ENCODE data around the gene RAD51B. TPM values are rescaled to one million over a fixed set of nuclear protein-coding genes. Genes with fewer than 3 reads are reported as not detected.

RAD51B gene
- total and polyA plus RNA-seq, 4 donors: 2.8 to 39.6 (median 13.3) TPM; not detected in 1

GRCh38 chr14:68471029-68471963, 651.7 kb downstream of the RAD51B start:
- WGBS, 2 donors: 94% methylated on average over 12 of the region's 12 CpGs
- H3K36me3 ChIP-seq (ENCODE audit: control insufficient read depth in 1 of 2, insufficient read depth in 2 of 2, low read length in 1 of 2): no peaks in the 10 kb centered on the region
- peaks cover 1% of the 10 kb centered on the region for H3K9me3 ChIP-seq (ENCODE audit: control insufficient read depth, low read length)
- no peak overlapping the region for H3K4me3 ChIP-seq (ENCODE audit: low read length in 2 of 2)
- no peak for DNase-seq
- intact Hi-C loops (cut with DNase I): no loop called here
- no peaks in the 10 kb centered on the region for H3K27me3 ChIP-seq (ENCODE audit: control insufficient read depth in 1 of 2, insufficient read depth in 2 of 2, low read length in 1 of 2)
- no peak overlapping the region for H3K27ac ChIP-seq (ENCODE audit: low read depth in 1 of 2, low read length in 2 of 2)
- peaks cover 2 to 4% of the 10 kb centered on the region in 2 donors for H3K4me1 ChIP-seq (ENCODE audit: control insufficient read depth in 1 of 2, insufficient read depth in 2 of 2, low read length in 2 of 2)
- ATAC-seq (ENCODE audit: low FRiP score): no peak

DNA sequence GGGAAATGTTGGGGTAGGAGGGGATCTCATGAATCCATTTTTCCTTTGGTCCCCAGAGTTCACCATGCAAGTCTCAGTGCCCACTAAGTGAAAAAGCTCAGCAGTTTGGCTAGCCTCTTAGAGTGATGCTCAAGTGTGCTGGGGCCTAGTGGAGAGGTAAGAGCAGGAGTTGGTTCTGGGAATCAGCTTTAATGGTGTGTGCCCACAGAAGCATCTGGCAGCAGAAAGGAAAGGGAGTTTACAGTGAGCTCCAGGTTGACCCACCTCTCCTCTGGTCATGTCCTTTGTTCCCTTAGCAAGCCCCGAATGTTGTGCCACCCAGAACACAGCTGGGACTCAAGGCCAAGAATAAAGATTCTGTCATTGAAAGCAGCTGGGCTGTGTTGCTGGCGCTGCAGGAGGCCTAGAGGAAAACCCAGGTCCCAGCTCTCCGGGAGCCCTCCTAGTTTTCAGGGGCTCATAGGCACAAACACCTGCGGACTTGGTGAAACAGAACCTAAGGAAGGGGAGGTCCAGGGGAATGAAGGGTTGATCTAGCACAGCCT, 652.5 kb downstream of the RAD51B start:
- no peak for ATAC-seq (ENCODE audit: low FRiP score)
- intact Hi-C loops (cut with DNase I): no loop called here
- H3K9me3 ChIP-seq (ENCODE audit: control insufficient read depth, low read length): peaks cover 1% of the 10 kb centered on the region
- no peaks in the 10 kb centered on the region for H3K36me3 ChIP-seq (ENCODE audit: control insufficient read depth in 1 of 2, insufficient read depth in 2 of 2, low read length in 1 of 2)
- H3K27me3 ChIP-seq (ENCODE audit: control insufficient read depth in 1 of 2, insufficient read depth in 2 of 2, low read length in 1 of 2): no peaks in the 10 kb centered on the region
- WGBS, 2 donors: 88 to 89% methylated on average over 4 of the region's 4 CpGs
- H3K4me3 ChIP-seq (ENCODE audit: low read length in 2 of 2): no peak overlapping the region
- H3K4me1 ChIP-seq (ENCODE audit: control insufficient read depth in 1 of 2, insufficient read depth in 2 of 2, low read length in 2 of 2): no peaks in the 10 kb centered on the region
- DNase-seq: no peak
- H3K27ac ChIP-seq (ENCODE audit: low read depth in 1 of 2, low read length in 2 of 2): no peak overlapping the region

- intact Hi-C loops (cut with DNase I): no loop called here
- H3K4me3 ChIP-seq (ENCODE audit: low read length in 2 of 2): no peak overlapping the region
- H3K9me3 ChIP-seq (ENCODE audit: control insufficient read depth, low read length): peaks cover 1% of the 10 kb centered on the region
- H3K27me3 ChIP-seq (ENCODE audit: control insufficient read depth in 1 of 2, insufficient read depth in 2 of 2, low read length in 1 of 2): no peaks in the 10 kb centered on the region
- H3K36me3 ChIP-seq (ENCODE audit: control insufficient read depth in 1 of 2, insufficient read depth in 2 of 2, low read length in 1 of 2): no peaks in the 10 kb centered on the region
- DNase-seq (no peak), ATAC-seq (ENCODE audit: low FRiP score) (no peak)
- H3K4me1 ChIP-seq (ENCODE audit: control insufficient read depth in 1 of 2, insufficient read depth in 2 of 2, low read length in 2 of 2): no peaks in the 10 kb centered on the region
- H3K27ac ChIP-seq (ENCODE audit: low read depth in 1 of 2, low read length in 2 of 2): no peak overlapping the region
- WGBS, 2 donors: 87 to 91% methylated on average over 4 of the region's 4 CpGs
Measured at GRCh38 chr14:68473069-68473468, 653.5 kb downstream of the RAD51B start.

- H3K9me3 ChIP-seq (ENCODE audit: control insufficient read depth, low read length): peaks cover 1% of the 10 kb centered on the region
- H3K4me3 ChIP-seq (ENCODE audit: low read length in 2 of 2): no peak overlapping the region
- 92 to 95% methylated on average over 2 of the region's 2 CpGs for WGBS, 2 donors
- ATAC-seq (ENCODE audit: low FRiP score): no peak
- H3K27me3 ChIP-seq (ENCODE audit: control insufficient read depth in 1 of 2, insufficient read depth in 2 of 2, low read length in 1 of 2): no peaks in the 10 kb centered on the region
- H3K27ac ChIP-seq (ENCODE audit: low read depth in 1 of 2, low read length in 2 of 2): no peak overlapping the region
- no peak for DNase-seq
- no peaks in the 10 kb centered on the region for H3K36me3 ChIP-seq (ENCODE audit: control insufficient read depth in 1 of 2, insufficient read depth in 2 of 2, low read length in 1 of 2)
- intact Hi-C loops (cut with DNase I): no loop called here
- no peaks in the 10 kb centered on the region for H3K4me1 ChIP-seq (ENCODE audit: control insufficient read depth in 1 of 2, insufficient read depth in 2 of 2, low read length in 2 of 2)
Measured at GRCh38 chr14:68473794-68474193, 654.2 kb downstream of the RAD51B start.

DNA sequence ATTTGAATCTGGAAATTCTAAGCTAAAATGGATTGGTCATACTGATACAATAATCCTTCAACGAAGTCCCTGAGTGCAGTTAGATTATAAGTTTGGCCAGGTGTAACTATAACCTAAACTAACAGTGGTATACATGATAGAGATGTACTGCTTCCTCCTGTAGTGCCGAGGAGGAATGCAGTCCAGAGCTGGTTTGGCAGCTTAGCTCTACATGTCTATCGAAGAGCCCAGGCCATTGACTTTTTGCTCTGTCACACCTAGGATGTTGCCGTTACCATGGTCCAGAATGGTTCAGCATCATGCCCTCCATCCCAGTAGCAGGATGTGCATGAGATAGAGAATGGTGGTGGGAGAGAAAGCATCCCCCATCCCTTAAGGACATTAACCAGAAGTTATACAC, 655.2 kb downstream of the RAD51B start:
- Histone ChIP-seq H3K4me1 (ENCODE audit: control insufficient read depth in 1 of 2, insufficient read depth in 2 of 2, low read length in 2 of 2) (no peaks in the 10 kb centered on the region), H3K9me3 (ENCODE audit: control insufficient read depth, low read length) (peaks cover 1% of the 10 kb centered on the region), H3K36me3 (ENCODE audit: control insufficient read depth in 1 of 2, insufficient read depth in 2 of 2, low read length in 1 of 2) (no peaks in the 10 kb centered on the region), H3K27me3 (ENCODE audit: control insufficient read depth in 1 of 2, insufficient read depth in 2 of 2, low read length in 1 of 2) (no peaks in the 10 kb centered on the region), H3K4me3 (ENCODE audit: low read length in 2 of 2) (no peak overlapping the region), H3K27ac (ENCODE audit: low read depth in 1 of 2, low read length in 2 of 2) (no peak overlapping the region)
- WGBS, 2 donors: 97% methylated on average over 4 of the region's 4 CpGs
- no peak for DNase-seq
- ATAC-seq (ENCODE audit: low FRiP score): no peak
- intact Hi-C loops (cut with DNase I): no loop called here

GRCh38 chr14:68475802-68476201, 656.2 kb downstream of the RAD51B start:
- Histone ChIP-seq H3K27me3 (ENCODE audit: control insufficient read depth in 1 of 2, insufficient read depth in 2 of 2, low read length in 1 of 2) (no peaks in the 10 kb centered on the region), H3K4me1 (ENCODE audit: control insufficient read depth in 1 of 2, insufficient read depth in 2 of 2, low read length in 2 of 2) (no peaks in the 10 kb centered on the region), H3K36me3 (ENCODE audit: control insufficient read depth in 1 of 2, insufficient read depth in 2 of 2, low read length in 1 of 2) (no peaks in the 10 kb centered on the region), H3K9me3 (ENCODE audit: control insufficient read depth, low read length) (peaks cover 1% of the 10 kb centered on the region), H3K4me3 (ENCODE audit: low read length in 2 of 2) (no peak overlapping the region), H3K27ac (ENCODE audit: low read depth in 1 of 2, low read length in 2 of 2) (no peak overlapping the region)
- DNase-seq (no peak), ATAC-seq (ENCODE audit: low FRiP score) (no peak)
- intact Hi-C loops (cut with DNase I): no loop called here

GRCh38 chr14:68476212-68477109, 656.9 kb downstream of the RAD51B start:
- WGBS, 2 donors: 79 to 82% methylated on average over 10 of the region's 10 CpGs
- intact Hi-C loops (cut with DNase I): no loop called here
- DNase-seq: peak in 1 of 2 donors; percentile 77
- ATAC-seq (ENCODE audit: low FRiP score): peak; percentile 53
- peaks cover 1% of the 10 kb centered on the region for H3K9me3 ChIP-seq (ENCODE audit: control insufficient read depth, low read length)
- no peak overlapping the region for H3K27ac ChIP-seq (ENCODE audit: low read depth in 1 of 2, low read length in 2 of 2)
- no peaks in the 10 kb centered on the region for H3K27me3 ChIP-seq (ENCODE audit: control insufficient read depth in 1 of 2, insufficient read depth in 2 of 2, low read length in 1 of 2)
- H3K36me3 ChIP-seq (ENCODE audit: control insufficient read depth in 1 of 2, insufficient read depth in 2 of 2, low read length in 1 of 2): no peaks in the 10 kb centered on the region
- H3K4me3 ChIP-seq (ENCODE audit: low read length in 2 of 2): no peak overlapping the region
- H3K4me1 ChIP-seq (ENCODE audit: control insufficient read depth in 1 of 2, insufficient read depth in 2 of 2, low read length in 2 of 2): no peaks in the 10 kb centered on the region

DNA sequence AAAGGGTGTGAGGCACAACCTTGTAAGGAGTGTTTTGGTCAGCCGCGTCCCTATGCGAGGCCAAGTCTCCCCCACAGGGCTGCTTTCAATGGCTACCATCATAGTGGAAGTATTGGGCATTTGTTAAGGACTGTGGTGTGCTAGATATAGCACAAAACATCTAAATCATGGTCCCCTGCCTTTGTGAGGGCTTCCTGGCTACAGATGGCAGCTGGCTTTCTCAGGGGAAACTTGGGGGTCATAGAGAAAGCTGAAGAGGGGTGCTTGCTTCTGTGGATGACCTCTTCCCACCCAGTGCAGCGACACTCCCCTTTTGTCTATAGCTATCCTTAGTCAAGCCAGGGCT, 657.5 kb downstream of the RAD51B start:
- Histone ChIP-seq H3K27ac (ENCODE audit: low read depth in 1 of 2, low read length in 2 of 2) (no peak overlapping the region), H3K4me3 (ENCODE audit: low read length in 2 of 2) (no peak overlapping the region), H3K36me3 (ENCODE audit: control insufficient read depth in 1 of 2, insufficient read depth in 2 of 2, low read length in 1 of 2) (no peaks in the 10 kb centered on the region), H3K4me1 (ENCODE audit: control insufficient read depth in 1 of 2, insufficient read depth in 2 of 2, low read length in 2 of 2) (no peaks in the 10 kb centered on the region), H3K27me3 (ENCODE audit: control insufficient read depth in 1 of 2, insufficient read depth in 2 of 2, low read length in 1 of 2) (no peaks in the 10 kb centered on the region), H3K9me3 (ENCODE audit: control insufficient read depth, low read length) (peaks cover 1% of the 10 kb centered on the region)
- DNase-seq: no peak
- ATAC-seq (ENCODE audit: low FRiP score): no peak
- WGBS, 2 donors: 97 to 98% methylated on average over 4 of the region's 4 CpGs
- intact Hi-C loops (cut with DNase I): no loop called here

Data from aorta (tissue), 5 donors.